SH-SY5Y (cell line): ENCODE results near the gene SCN4B.

Source experiments
- GATA2 ChIP-seq: IDR thresholded peaks from 2 replicates; pipeline ENCODE4 v1.6.1; 2011; ENCODE audit warnings: mild to moderate bottlenecking, low read depth, low read length
- GATA3 ChIP-seq: IDR thresholded peaks from 2 replicates; pipeline ENCODE4 v1.6.1; 2011; ENCODE audit warnings: low read depth, mild to moderate bottlenecking, low read length, moderate library complexity

DNA sequence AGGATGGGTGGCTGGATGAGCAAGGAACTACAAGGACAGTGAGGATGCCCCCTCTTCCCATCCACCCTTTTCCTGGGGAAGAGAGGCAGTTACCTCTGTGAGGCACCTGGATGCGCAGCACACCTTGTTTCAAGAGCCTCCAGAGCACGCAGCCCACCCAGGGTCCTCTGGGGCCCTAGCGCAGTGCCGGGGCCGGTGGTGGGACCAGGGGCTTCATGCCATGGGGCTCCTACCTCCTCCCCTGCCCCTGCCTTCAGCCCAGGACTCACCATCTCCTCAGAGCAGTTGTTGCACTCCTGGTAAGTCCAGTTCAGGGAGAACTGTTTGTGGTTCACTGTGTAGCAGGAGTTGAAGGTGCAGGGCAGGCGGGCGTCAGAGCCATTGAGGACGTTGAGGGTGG is 15.7 kb upstream of the SCN4B start:
- TF ChIP-seq GATA2 (no peak), GATA3 (no peak)
